HEK293 (cell line): Measurements from ENCODE around the gene SLK.

Experiments
- GLIS2 ChIP-seq: fragments of 450-650 bp; formaldehyde crosslinking; IDR thresholded peaks from 2 replicates; pipeline ENCODE4 v1.5.1; 2016; ENCODE audit warnings: missing biosample characterization, missing genetic modification characterization
- KLF7 ChIP-seq: fragments of 450-650 bp; formaldehyde crosslinking; IDR thresholded peaks from 2 replicates; pipeline ENCODE4 v1.5.1; 2016; ENCODE audit warnings: missing biosample characterization, missing genetic modification characterization, borderline replicate concordance
- KLF8 ChIP-seq: fragments of 450-650 bp; formaldehyde crosslinking; IDR thresholded peaks from 2 replicates; pipeline ENCODE4 v1.5.1; 2016; ENCODE audit warnings: missing biosample characterization, missing genetic modification characterization
- PRDM10 ChIP-seq: fragments of 450-650 bp; formaldehyde crosslinking; IDR thresholded peaks from 2 replicates; pipeline ENCODE4 v1.5.1; 2016; ENCODE audit warnings: missing biosample characterization, missing genetic modification characterization
- SETDB1 ChIP-seq: IDR thresholded peaks from one replicate; pipeline ENCODE4 v1.6.1; 2017; ENCODE audit warnings: mild to moderate bottlenecking, low read length, moderate library complexity, mixed read lengths; ENCODE audit not compliant: insufficient read length
- WT1 ChIP-seq: fragments of 450-650 bp; formaldehyde crosslinking; IDR thresholded peaks from 2 replicates; pipeline ENCODE4 v1.5.1; 2016; ENCODE audit warnings: missing biosample characterization, missing genetic modification characterization
- ZBTB1 ChIP-seq: fragments of 450-650 bp; formaldehyde crosslinking; IDR thresholded peaks from 2 replicates; pipeline ENCODE4 v1.5.1; 2016; ENCODE audit warnings: missing biosample characterization, missing genetic modification characterization
- ZFHX2 ChIP-seq: fragments of 450-650 bp; formaldehyde crosslinking; conservative IDR thresholded peaks from 2 replicates; pipeline ENCODE4 v1.5.1; 2016; ENCODE audit warnings: missing biosample characterization, missing genetic modification characterization
- ZNF121 ChIP-seq: fragments of 450-650 bp; formaldehyde crosslinking; IDR thresholded peaks from 2 replicates; pipeline ENCODE4 v1.5.1; 2016; ENCODE audit warnings: missing biosample characterization, missing genetic modification characterization
- ZNF138 ChIP-seq: fragments of 450-650 bp; formaldehyde crosslinking; IDR thresholded peaks from 2 replicates; pipeline ENCODE4 v1.5.1; 2016; ENCODE audit warnings: missing biosample characterization, missing genetic modification characterization, borderline replicate concordance
- ZNF2 ChIP-seq: fragments of 450-650 bp; formaldehyde crosslinking; IDR thresholded peaks from 2 replicates; pipeline ENCODE4 v1.5.1; 2016; ENCODE audit warnings: missing biosample characterization, missing genetic modification characterization
- ZNF202 ChIP-seq: fragments of 450-650 bp; formaldehyde crosslinking; IDR thresholded peaks from 2 replicates; pipeline ENCODE4 v1.5.1; 2016; ENCODE audit warnings: missing biosample characterization, missing genetic modification characterization, borderline replicate concordance
- ZNF214 ChIP-seq: fragments of 450-650 bp; formaldehyde crosslinking; IDR thresholded peaks from 2 replicates; pipeline ENCODE4 v1.5.1; 2017; ENCODE audit warnings: missing biosample characterization, mild to moderate bottlenecking, missing genetic modification characterization, borderline replicate concordance
- ZNF335 ChIP-seq: fragments of 450-650 bp; formaldehyde crosslinking; conservative IDR thresholded peaks from 2 replicates; pipeline ENCODE4 v1.5.1; 2016; ENCODE audit warnings: missing biosample characterization, missing genetic modification characterization
- ZNF350 ChIP-seq: fragments of 450-650 bp; formaldehyde crosslinking; IDR thresholded peaks from 2 replicates; pipeline ENCODE4 v1.5.0; 2017; ENCODE audit warnings: missing biosample characterization, mild to moderate bottlenecking, missing genetic modification characterization
- ZNF366 ChIP-seq: fragments of 450-650 bp; formaldehyde crosslinking; conservative IDR thresholded peaks from 2 replicates; pipeline ENCODE4 v1.5.1; 2016; ENCODE audit warnings: missing biosample characterization, missing genetic modification characterization
- ZNF391 ChIP-seq: fragments of 450-650 bp; formaldehyde crosslinking; IDR thresholded peaks from 2 replicates; pipeline ENCODE4 v1.5.1; 2016; ENCODE audit warnings: low read depth, missing biosample characterization, missing genetic modification characterization, borderline replicate concordance
- ZNF394 ChIP-seq: fragments of 450-650 bp; formaldehyde crosslinking; IDR thresholded peaks from 2 replicates; pipeline ENCODE4 v1.5.1; 2016; ENCODE audit warnings: missing biosample characterization, missing genetic modification characterization, mild to moderate bottlenecking, moderate library complexity, borderline replicate concordance
- ZNF404 ChIP-seq: fragments of 450-650 bp; formaldehyde crosslinking; IDR thresholded peaks from 2 replicates; pipeline ENCODE4 v1.5.1; 2017; ENCODE audit warnings: missing biosample characterization, missing genetic modification characterization
- ZNF48 ChIP-seq: fragments of 450-650 bp; formaldehyde crosslinking; IDR thresholded peaks from 2 replicates; pipeline ENCODE4 v1.5.1; 2016; ENCODE audit warnings: missing biosample characterization, missing genetic modification characterization
- ZNF488 ChIP-seq: fragments of 450-650 bp; formaldehyde crosslinking; IDR thresholded peaks from 2 replicates; pipeline ENCODE4 v1.5.1; 2016; ENCODE audit warnings: missing biosample characterization, missing genetic modification characterization
- ZNF514 ChIP-seq: fragments of 450-650 bp; formaldehyde crosslinking; IDR thresholded peaks from 2 replicates; pipeline ENCODE4 v1.5.1; 2016; ENCODE audit warnings: missing biosample characterization, missing genetic modification characterization
- ZNF530 ChIP-seq: fragments of 450-650 bp; formaldehyde crosslinking; IDR thresholded peaks from 2 replicates; pipeline ENCODE4 v1.5.1; 2016; ENCODE audit warnings: low read depth, missing biosample characterization, missing genetic modification characterization
- ZNF645 ChIP-seq: fragments of 450-650 bp; formaldehyde crosslinking; IDR thresholded peaks from 2 replicates; pipeline ENCODE4; 2016; ENCODE audit warnings: missing biosample characterization, missing genetic modification characterization
- ZNF664 ChIP-seq: fragments of 450-650 bp; formaldehyde crosslinking; IDR thresholded peaks from 2 replicates; pipeline ENCODE4 v1.5.1; 2016; ENCODE audit warnings: missing biosample characterization, missing genetic modification characterization
- ZNF707 ChIP-seq: fragments of 450-650 bp; formaldehyde crosslinking; IDR thresholded peaks from 2 replicates; pipeline ENCODE4 v1.5.1; 2016; ENCODE audit warnings: missing biosample characterization, missing genetic modification characterization
- ZSCAN30 ChIP-seq: fragments of 450-650 bp; IDR thresholded peaks from 2 replicates; pipeline ENCODE4 v1.5.1; 2018; ENCODE audit warnings: missing biosample characterization, mild to moderate bottlenecking, missing genetic modification characterization, moderate library complexity
- TF ChIP-seq, protein P1 (sequence below): fragments of 450-650 bp; formaldehyde crosslinking; IDR thresholded peaks from 2 replicates; pipeline ENCODE4 v1.5.1; 2017; ENCODE audit warnings: missing biosample characterization, missing genetic modification characterization
- TF ChIP-seq, protein P2 (sequence below): fragments of 450-650 bp; formaldehyde crosslinking; conservative IDR thresholded peaks from 2 replicates; pipeline ENCODE4 v1.5.1; 2016; ENCODE audit warnings: low read depth, missing biosample characterization, missing genetic modification characterization
- TF ChIP-seq, protein P3 (sequence below): fragments of 450-650 bp; IDR thresholded peaks from 2 replicates; pipeline ENCODE4 v1.5.1; 2018; ENCODE audit warnings: missing biosample characterization, missing genetic modification characterization

SLK gene

GRCh38 chr10:104076743-104077160 lies 109.8 kb downstream of the SLK start (continued):
- TF ChIP-seq PRDM10 (no peak), ZNF488 (tag by site-specific recombination) (no peak), ZNF645 (tag by site-specific recombination) (no peak), ZNF394 (tag by site-specific recombination) (no peak), ZNF202 (tag by site-specific recombination) (no peak), ZNF214 (tag by site-specific recombination) (no peak), ZSCAN30 (tag by site-specific recombination) (no peak; the same call in 1 of the 2 replicates), ZNF350 (no peak), KLF7 (tag by site-specific recombination) (0 out of 2 replicates have a peak, but pooled peaks have one; percentile 41), ZNF404 (no peak), ZNF48 (tag by site-specific recombination) (no peak), ZNF664 (tag by site-specific recombination) (no peak), ZNF530 (tag by site-specific recombination) (no peak), ZNF391 (tag by site-specific recombination) (no peak), ZNF366 (tag by site-specific recombination) (0 out of 2 replicates have a peak, but pooled peaks have one; percentile 17), KLF8 (tag by site-specific recombination) (no peak), WT1 (tag by site-specific recombination) (peak; percentile 85), ZNF707 (tag by site-specific recombination) (no peak), ZNF2 (tag by site-specific recombination) (no peak), GLIS2 (tag by site-specific recombination) (no peak), ZNF514 (tag by site-specific recombination) (no peak), ZFHX2 (no peak), ZNF335 (tag by site-specific recombination) (no peak), ZNF138 (tag by site-specific recombination) (no peak), ZBTB1 (tag by site-specific recombination) (no peak), ZNF121 (tag by site-specific recombination) (no peak), SETDB1 (no peak)
- TF ChIP-seq, protein P1, sequence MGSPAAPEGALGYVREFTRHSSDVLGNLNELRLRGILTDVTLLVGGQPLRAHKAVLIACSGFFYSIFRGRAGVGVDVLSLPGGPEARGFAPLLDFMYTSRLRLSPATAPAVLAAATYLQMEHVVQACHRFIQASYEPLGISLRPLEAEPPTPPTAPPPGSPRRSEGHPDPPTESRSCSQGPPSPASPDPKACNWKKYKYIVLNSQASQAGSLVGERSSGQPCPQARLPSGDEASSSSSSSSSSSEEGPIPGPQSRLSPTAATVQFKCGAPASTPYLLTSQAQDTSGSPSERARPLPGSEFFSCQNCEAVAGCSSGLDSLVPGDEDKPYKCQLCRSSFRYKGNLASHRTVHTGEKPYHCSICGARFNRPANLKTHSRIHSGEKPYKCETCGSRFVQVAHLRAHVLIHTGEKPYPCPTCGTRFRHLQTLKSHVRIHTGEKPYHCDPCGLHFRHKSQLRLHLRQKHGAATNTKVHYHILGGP (tag by site-specific recombination): peak; percentile 36; the same call in 1 of the 2 replicates
- TF ChIP-seq, protein P2, sequence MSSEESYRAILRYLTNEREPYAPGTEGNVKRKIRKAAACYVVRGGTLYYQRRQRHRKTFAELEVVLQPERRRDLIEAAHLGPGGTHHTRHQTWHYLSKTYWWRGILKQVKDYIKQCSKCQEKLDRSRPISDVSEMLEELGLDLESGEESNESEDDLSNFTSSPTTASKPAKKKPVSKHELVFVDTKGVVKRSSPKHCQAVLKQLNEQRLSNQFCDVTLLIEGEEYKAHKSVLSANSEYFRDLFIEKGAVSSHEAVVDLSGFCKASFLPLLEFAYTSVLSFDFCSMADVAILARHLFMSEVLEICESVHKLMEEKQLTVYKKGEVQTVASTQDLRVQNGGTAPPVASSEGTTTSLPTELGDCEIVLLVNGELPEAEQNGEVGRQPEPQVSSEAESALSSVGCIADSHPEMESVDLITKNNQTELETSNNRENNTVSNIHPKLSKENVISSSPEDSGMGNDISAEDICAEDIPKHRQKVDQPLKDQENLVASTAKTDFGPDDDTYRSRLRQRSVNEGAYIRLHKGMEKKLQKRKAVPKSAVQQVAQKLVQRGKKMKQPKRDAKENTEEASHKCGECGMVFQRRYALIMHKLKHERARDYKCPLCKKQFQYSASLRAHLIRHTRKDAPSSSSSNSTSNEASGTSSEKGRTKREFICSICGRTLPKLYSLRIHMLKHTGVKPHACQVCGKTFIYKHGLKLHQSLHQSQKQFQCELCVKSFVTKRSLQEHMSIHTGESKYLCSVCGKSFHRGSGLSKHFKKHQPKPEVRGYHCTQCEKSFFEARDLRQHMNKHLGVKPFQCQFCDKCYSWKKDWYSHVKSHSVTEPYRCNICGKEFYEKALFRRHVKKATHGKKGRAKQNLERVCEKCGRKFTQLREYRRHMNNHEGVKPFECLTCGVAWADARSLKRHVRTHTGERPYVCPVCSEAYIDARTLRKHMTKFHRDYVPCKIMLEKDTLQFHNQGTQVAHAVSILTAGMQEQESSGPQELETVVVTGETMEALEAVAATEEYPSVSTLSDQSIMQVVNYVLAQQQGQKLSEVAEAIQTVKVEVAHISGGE (tag by site-specific recombination): no peak
- TF ChIP-seq, protein P3, sequence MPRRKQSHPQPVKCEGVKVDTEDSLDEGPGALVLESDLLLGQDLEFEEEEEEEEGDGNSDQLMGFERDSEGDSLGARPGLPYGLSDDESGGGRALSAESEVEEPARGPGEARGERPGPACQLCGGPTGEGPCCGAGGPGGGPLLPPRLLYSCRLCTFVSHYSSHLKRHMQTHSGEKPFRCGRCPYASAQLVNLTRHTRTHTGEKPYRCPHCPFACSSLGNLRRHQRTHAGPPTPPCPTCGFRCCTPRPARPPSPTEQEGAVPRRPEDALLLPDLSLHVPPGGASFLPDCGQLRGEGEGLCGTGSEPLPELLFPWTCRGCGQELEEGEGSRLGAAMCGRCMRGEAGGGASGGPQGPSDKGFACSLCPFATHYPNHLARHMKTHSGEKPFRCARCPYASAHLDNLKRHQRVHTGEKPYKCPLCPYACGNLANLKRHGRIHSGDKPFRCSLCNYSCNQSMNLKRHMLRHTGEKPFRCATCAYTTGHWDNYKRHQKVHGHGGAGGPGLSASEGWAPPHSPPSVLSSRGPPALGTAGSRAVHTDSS (tag by site-specific recombination): no peak
